IMR-90 (cell line): ENCODE results near the gene PITX1. TPM values are rescaled to one million over a fixed set of nuclear protein-coding genes. Genes with fewer than 3 reads are reported as not detected.

Experiments
- ATAC-seq: fragments of 200-7000 bp; cut with Tn5 transposase; 2 replicates; pipeline ENCODE4 v1.9.1; 2020; ENCODE audit warnings: low read depth, mild to moderate bottlenecking, moderate library complexity
- BruUV-seq: library from RNA; stranded (reverse); fragments of 400-500 nt; replicated peaks from 2 replicates; lab custom pipeline; 2021; lab: Mats Ljungman, UMichigan
- CTCF ChIA-PET: fragments of 300-600 bp; formaldehyde crosslinking; extraction: SDS; loops from one replicate; lab custom pipeline; 2021; ENCODE audit warnings: antibody characterized with exemption; lab: Yijun Ruan, JAX
- POLR2A ChIA-PET: fragments of 300-600 bp; sonication (Branson Sonifier 250); formaldehyde crosslinking; loops from one replicate; lab custom pipeline; 2022; ENCODE audit warnings: antibody characterized with exemption; ENCODE audit not compliant: unreplicated experiment; lab: Charles Lee
- DNase-seq: peaks from one replicate; pipeline ENCODE4 v3.0.0; 2013
- H2AFZ ChIP-seq: replicated peaks from 2 replicates; pipeline ENCODE3; 2013; ENCODE audit warnings: low read length, mild to moderate bottlenecking; ENCODE audit not compliant: poor library complexity
- H2AK5ac ChIP-seq: 2 replicates; pipeline ENCODE4 v1.6.1; 2013; ENCODE audit warnings: low read depth, low read length, inconsistent platforms
- H2AK9ac ChIP-seq: replicated peaks from 2 replicates; pipeline ENCODE3; 2013; ENCODE audit warnings: mild to moderate bottlenecking, low read depth, low read length, moderate library complexity; ENCODE audit not compliant: poor library complexity
- H2BK120ac ChIP-seq: 2 replicates; pipeline ENCODE4 v1.6.1; 2013; ENCODE audit warnings: low read depth, low read length, inconsistent platforms
- H2BK15ac ChIP-seq: 3 replicates; pipeline ENCODE4 v1.6.1; 2013; ENCODE audit warnings: low read depth, low read length, inconsistent platforms
- H2BK20ac ChIP-seq: 2 replicates; pipeline ENCODE4 v1.6.1; 2013; ENCODE audit warnings: low read depth, mild to moderate bottlenecking, inconsistent platforms, low read length, moderate library complexity
- H2BK5ac ChIP-seq: 2 replicates; pipeline ENCODE4 v1.6.1; 2013; ENCODE audit warnings: mild to moderate bottlenecking, low read depth, low read length, inconsistent platforms; ENCODE audit not compliant: poor library complexity, severe bottlenecking
- H3K14ac ChIP-seq: replicated peaks from 2 replicates; pipeline ENCODE4 v1.6.1; 2013; ENCODE audit warnings: low read depth, low read length, inconsistent platforms
- H3K18ac ChIP-seq: 2 replicates; pipeline ENCODE4 v1.6.1; 2013; ENCODE audit warnings: low read depth, low read length, control low read depth
- H3K23ac ChIP-seq: 2 replicates; pipeline ENCODE4 v1.6.1; 2013; ENCODE audit warnings: low read depth, low read length, inconsistent platforms
- H3K27ac ChIP-seq: 2 replicates; pipeline ENCODE4 v1.5.1; 2013; ENCODE audit warnings: mild to moderate bottlenecking, control low read depth, low read length; ENCODE audit not compliant: insufficient read depth
- H3K27me3 ChIP-seq: 2 replicates; pipeline ENCODE4 v1.6.1; 2013; ENCODE audit warnings: low read length; ENCODE audit not compliant: control insufficient read depth, insufficient read depth
- H3K36me3 ChIP-seq: 2 replicates; pipeline ENCODE4 v1.6.1; 2013; ENCODE audit warnings: low read length, mixed read lengths; ENCODE audit not compliant: control insufficient read depth, insufficient read depth
- H3K4ac ChIP-seq: 2 replicates; pipeline ENCODE4 v1.6.1; 2013; ENCODE audit warnings: low read depth, low read length, inconsistent platforms
- H3K4me1 ChIP-seq: 2 replicates; pipeline ENCODE4 v1.6.1; 2013; ENCODE audit warnings: low read length, mixed read lengths; ENCODE audit not compliant: control insufficient read depth, insufficient read depth
- H3K4me2 ChIP-seq: 2 replicates; pipeline ENCODE4 v1.6.1; 2013; ENCODE audit warnings: low read depth, mild to moderate bottlenecking, control low read depth, low read length, moderate library complexity
- H3K4me3 ChIP-seq: 2 replicates; pipeline ENCODE4 v1.5.1; 2013; ENCODE audit warnings: low read depth, mild to moderate bottlenecking, control low read depth, low read length, moderate library complexity; ENCODE audit not compliant: insufficient read depth
- H3K56ac ChIP-seq: 2 replicates; pipeline ENCODE4 v1.6.1; 2013; ENCODE audit warnings: low read length, inconsistent platforms; ENCODE audit not compliant: insufficient read depth; ENCODE audit errors: extremely low read depth
- H3K79me1 ChIP-seq, 2 experiments: 2 replicates each; pipeline ENCODE4 v1.6.1; 2013; ENCODE audit warnings: low read length in 2 of 2, inconsistent platforms in 1 of 2, low read depth in 1 of 2
- H3K9ac ChIP-seq: 2 replicates; pipeline ENCODE4 v1.6.1; 2013; ENCODE audit warnings: low read depth, low read length, control low read depth
- H3K9me1 ChIP-seq: 2 replicates; pipeline ENCODE4 v1.6.1; 2013; ENCODE audit warnings: low read length, inconsistent platforms; ENCODE audit not compliant: insufficient read depth
- H3K9me3 ChIP-seq: 2 replicates; pipeline ENCODE4 v1.6.1; 2013; ENCODE audit warnings: low read length; ENCODE audit not compliant: control insufficient read depth, insufficient read depth
- H4K20me1 ChIP-seq: 2 replicates; pipeline ENCODE4 v1.6.1; 2013; ENCODE audit warnings: low read length, inconsistent platforms; ENCODE audit not compliant: insufficient read depth
- H4K5ac ChIP-seq: 2 replicates; pipeline ENCODE4 v1.6.1; 2013; ENCODE audit warnings: mild to moderate bottlenecking, low read depth, low read length, control low read depth
- H4K8ac ChIP-seq, 2 experiments: 2 replicates each; pipeline ENCODE4 v1.6.1; 2013; ENCODE audit warnings: low read depth in 2 of 2, low read length in 2 of 2, control low read depth in 1 of 2, inconsistent platforms in 1 of 2
- H4K91ac ChIP-seq: 2 replicates; pipeline ENCODE4 v1.6.1; 2013; ENCODE audit warnings: low read depth, low read length, inconsistent platforms; ENCODE audit not compliant: insufficient read depth
- CHD1 ChIP-seq: IDR thresholded peaks from 2 replicates; pipeline ENCODE4 v1.6.1; 2012; ENCODE audit warnings: low read depth, low read length, improper control_type of control experiment
- CTCF ChIP-seq: conservative IDR thresholded peaks from 2 replicates; pipeline ENCODE4 v1.5.1; 2012; ENCODE audit warnings: mild to moderate bottlenecking, low read depth, low read length, improper control_type of control experiment
- ELK1 ChIP-seq: fragments of 150-350 bp; IDR thresholded peaks from 2 replicates; pipeline ENCODE4 v1.6.1; 2016; ENCODE audit warnings: low read depth, mild to moderate bottlenecking, low read length, moderate library complexity, borderline replicate concordance
- FOS ChIP-seq: fragments of 150-350 bp; IDR thresholded peaks from 2 replicates; pipeline ENCODE4 v1.6.1; 2016; ENCODE audit warnings: low read depth, low read length
- MAFK ChIP-seq: IDR thresholded peaks from 2 replicates; pipeline ENCODE4 v1.6.1; 2012; ENCODE audit warnings: low read depth, low read length, improper control_type of control experiment
- MAZ ChIP-seq: IDR thresholded peaks from 2 replicates; pipeline ENCODE4 v1.6.1; 2012; ENCODE audit warnings: low read depth, mild to moderate bottlenecking, low read length, improper control_type of control experiment, moderate library complexity, borderline replicate concordance
- MXI1 ChIP-seq: IDR thresholded peaks from 2 replicates; pipeline ENCODE4 v1.6.1; 2012; ENCODE audit warnings: low read depth, mild to moderate bottlenecking, low read length, moderate library complexity, borderline replicate concordance
- RAD21 ChIP-seq: IDR thresholded peaks from 2 replicates; pipeline ENCODE4 v1.6.1; 2012; ENCODE audit warnings: low read length, improper control_type of control experiment
- RFX5 ChIP-seq: IDR thresholded peaks from 2 replicates; pipeline ENCODE4 v1.8.0; 2012; ENCODE audit warnings: low read depth, mild to moderate bottlenecking, low read length, moderate library complexity
- SMC3 ChIP-seq: fragments of 150-350 bp; IDR thresholded peaks from 2 replicates; pipeline ENCODE4 v1.6.1; 2016; ENCODE audit warnings: low read depth, mild to moderate bottlenecking, antibody characterized with exemption, low read length, moderate library complexity
- WGBS, 2 experiments: methylation state at CpG; one replicate each; pipeline versions ENCODE4 v1.1.5 to v1.1.7; 2013; ENCODE audit warnings: missing lambda C conversion rate in 2 of 2; ENCODE audit not compliant: insufficient read length in 1 of 2; ENCODE audit errors: extremely low coverage in 2 of 2; 5-methylcytosine and 5-hydroxymethylcytosine counted together
- dilution Hi-C: fragments of 300-500 bp; cut with HindIII; formaldehyde crosslinking; loops from one replicate; pipeline ENCODE4 v1.14.3; 2018; ENCODE audit warnings: low sequenced_read_pairs; ENCODE audit not compliant: unreplicated experiment
- in situ Hi-C: fragments of 300-500 bp; cut with MboI; formaldehyde crosslinking; loops from 3 replicates; pipeline ENCODE4 v1.14.3; 2019; ENCODE audit warnings: low sequenced_read_pairs, inconsistent platforms, mixed read lengths
- intact Hi-C: fragments of 100-400 bp; cut with micrococcal nuclease; formaldehyde crosslinking; loops from 2 replicates; pipeline ENCODE4 v1.10.0; 2022
- polyA plus RNA-seq, 3 experiments: library from polyadenylated mRNA; depleted of rRNA; stranded (reverse); fragments of >200 nt; gene quantifications; 2 replicates each; pipeline ENCODE4 v1.2.3, GENCODE V29; 2012; ENCODE audit warnings: low replicate concordance in 1 of 3
- total RNA-seq: library from RNA; depleted of rRNA; stranded (reverse); fragments of >200 nt; gene quantifications from 2 replicates; pipeline ENCODE4 v1.2.3, GENCODE V29; 2012

The PITX1 gene
- total and polyA plus RNA-seq, 2 of the 4 experiments (the other 2 are of a cell fraction): 10.4 to 29.8 TPM

DNA sequence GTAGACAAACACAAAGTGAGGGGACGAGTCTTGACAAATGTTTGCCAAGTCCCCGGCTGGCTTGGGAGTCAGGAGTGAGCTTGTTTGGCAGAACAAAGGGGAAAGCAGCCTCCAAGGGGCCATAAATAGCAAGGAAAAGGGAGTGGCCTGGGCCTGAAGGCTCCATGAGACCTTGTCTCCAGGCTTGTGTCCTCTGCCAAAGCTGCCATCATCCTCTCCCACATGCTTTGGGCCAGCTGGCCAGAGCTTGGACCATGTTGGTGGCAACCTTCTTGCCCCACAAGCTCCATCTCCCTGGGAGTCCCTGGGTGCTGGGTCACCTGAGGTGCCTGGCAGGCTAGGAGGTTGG is 13.3 kb upstream of the PITX1 start:
- DNase-seq (no peak), ATAC-seq (no peak)
- Histone ChIP-seq H4K5ac (no peak overlapping the region), H3K79me1 (no peaks in the 10 kb centered on the region), H3K4me3 (no peak overlapping the region), H3K9ac (no peak overlapping the region), H3K4ac (no peak overlapping the region), H4K8ac (no peak overlapping the region), H2AFZ (no peak overlapping the region), H4K91ac (no peak overlapping the region), H2BK5ac (no peak overlapping the region), H2BK120ac (no peak overlapping the region), H4K20me1 (no peaks in the 10 kb centered on the region; the same call in 1 of the 2 replicates), H3K18ac (no peak overlapping the region), H3K27me3 (peaks cover 41% of the 10 kb centered on the region), H3K27ac (no peak overlapping the region), H2BK20ac (no peak overlapping the region), H3K9me1 (peaks cover 3% of the 10 kb centered on the region; the same call in 1 of the 2 replicates), H2AK5ac (no peak overlapping the region), H2BK15ac (no peak overlapping the region), H3K14ac (no peak overlapping the region), H3K36me3 (no peaks in the 10 kb centered on the region), H3K56ac (no peak overlapping the region), H3K4me2 (no peak overlapping the region), H2AK9ac (no peak overlapping the region), H3K9me3 (no peaks in the 10 kb centered on the region), H3K23ac (no peak overlapping the region), H3K4me1 (peaks cover 4% of the 10 kb centered on the region; the same call in 1 of the 2 replicates)
- no CpG with 5 or more reads among the region's 2 CpGs for WGBS, 2 experiments
- ChIA-PET CTCF (no interaction called here), POLR2A (no interaction called here)
- BruUV-seq: no TSS peak
- dilution Hi-C loops (no loop called here), in situ Hi-C loops (no loop called here), intact Hi-C loops (no loop called here)
- TF ChIP-seq RFX5 (no peak), FOS (no peak), CTCF (no peak), MXI1 (no peak), SMC3 (no peak), MAFK (no peak), ELK1 (no peak), MAZ (no peak), CHD1 (no peak), RAD21 (no peak)
